Endothelial cell of umbilical vein (primary cell): ENCODE data around the gene SAMD5. TPM values are rescaled to one million over a fixed set of nuclear protein-coding genes. Genes with fewer than 3 reads are reported as not detected.

ENCODE experiments used
- BruUV-seq: library from RNA; stranded (reverse); fragments of 400-500 nt; replicated peaks from 2 replicates; lab custom pipeline; 2021; lab: Mats Ljungman, UMichigan
- CTCF ChIA-PET: fragments of 300-600, 350-600 bp; sonication (Branson Sonifier 250); formaldehyde crosslinking; loops from one replicate; lab custom pipeline; 2021; ENCODE audit warnings: antibody characterized with exemption, inconsistent platforms; lab: Charles Lee
- POLR2A ChIA-PET: fragments of 300-600, 350-600 bp; sonication (Branson Sonifier 250); formaldehyde crosslinking; loops from one replicate; lab custom pipeline; 2021; ENCODE audit warnings: antibody characterized with exemption, inconsistent platforms; lab: Charles Lee
- DNase-seq: peaks from one replicate; pipeline ENCODE4 v3.0.0-alpha.2; 2011; ENCODE audit warnings: low read depth, low spot score
- FAIRE-seq: peaks from 2 replicates; lab custom pipeline; 2011; peaks lifted over from hg19 to GRCh38; lab: Jason Lieb, UNC
- H2AFZ ChIP-seq: 2 replicates; pipeline ENCODE4 v1.6.0; 2012; ENCODE audit warnings: low read depth, low read length, control low read depth, inconsistent platforms
- H3K27ac ChIP-seq: 2 replicates; pipeline ENCODE4 v1.5.1; 2011; ENCODE audit warnings: low read depth, mild to moderate bottlenecking, control low read depth, low read length, moderate library complexity; ENCODE audit not compliant: insufficient read depth
- H3K27me3 ChIP-seq, 2 experiments: 2 replicates each; pipeline versions ENCODE4 v1.6.0 to v1.6.1; 2011; ENCODE audit warnings: low read length in 2 of 2, mixed read lengths in 1 of 2; ENCODE audit not compliant: control insufficient read depth in 2 of 2, insufficient read depth in 2 of 2
- H3K36me3 ChIP-seq, 2 experiments: 2 replicates in 1 of 2; 3 replicates in 1 of 2; pipeline ENCODE4 v1.5.1; 2011; ENCODE audit warnings: low read length in 2 of 2, mild to moderate bottlenecking in 1 of 2, moderate library complexity in 1 of 2; ENCODE audit not compliant: control insufficient read depth in 2 of 2, insufficient read depth in 2 of 2; ENCODE audit errors: extremely low read depth in 1 of 2
- H3K4me1 ChIP-seq: 3 replicates; pipeline ENCODE4 v1.5.1; 2011; ENCODE audit warnings: mild to moderate bottlenecking, low read length; ENCODE audit not compliant: control insufficient read depth, insufficient read depth; ENCODE audit errors: extremely low read depth
- H3K4me2 ChIP-seq: 2 replicates; pipeline ENCODE4 v1.6.1; 2011; ENCODE audit warnings: low read length, control low read depth, mixed read lengths; ENCODE audit not compliant: insufficient read depth
- H3K4me3 ChIP-seq, 3 experiments: fragments of 200-600 bp in 1 of 3; sonication (generic), shearing (Covaris generic) in 1 of 3; replicated peaks in 1 of 3; 2 replicates each; pipeline ENCODE4 v1.5.1; 2011 to 2016; ENCODE audit warnings: control low read depth in 3 of 3, low read length in 3 of 3, mild to moderate bottlenecking in 2 of 3, inconsistent platforms in 1 of 3, low read depth in 1 of 3, moderate library complexity in 1 of 3; ENCODE audit not compliant: insufficient read depth in 1 of 3
- H3K79me2 ChIP-seq: 2 replicates; pipeline ENCODE4 v1.6.0; 2012; ENCODE audit warnings: low read length, inconsistent platforms; ENCODE audit not compliant: control insufficient read depth, insufficient read depth
- H3K9ac ChIP-seq: replicated peaks from 2 replicates; pipeline ENCODE3; 2011; ENCODE audit warnings: low read length, control low read depth; ENCODE audit not compliant: insufficient read depth; ENCODE audit errors: extremely low read depth
- H3K9me1 ChIP-seq: replicated peaks from 3 replicates; pipeline ENCODE4 v1.6.0; 2011; ENCODE audit warnings: mild to moderate bottlenecking, low read length; ENCODE audit not compliant: control insufficient read depth, insufficient read depth; ENCODE audit errors: extremely low read depth
- H3K9me3 ChIP-seq: replicated peaks from 2 replicates; pipeline ENCODE4 v1.5.1; 2012; ENCODE audit warnings: low read length, inconsistent platforms; ENCODE audit not compliant: control insufficient read depth, insufficient read depth
- H4K20me1 ChIP-seq: replicated peaks from 2 replicates; pipeline ENCODE3; 2011; ENCODE audit warnings: mild to moderate bottlenecking, low read length; ENCODE audit not compliant: control insufficient read depth, insufficient read depth; ENCODE audit errors: extremely low read depth
- EZH2 ChIP-seq: IDR thresholded peaks from 2 replicates; pipeline ENCODE4 v1.6.1; 2012; ENCODE audit warnings: borderline replicate concordance, low read depth, mild to moderate bottlenecking, moderate library complexity, low read length, inconsistent platforms; ENCODE audit not compliant: severe bottlenecking
- FOS ChIP-seq: IDR thresholded peaks from 2 replicates; pipeline ENCODE4 v1.6.1; 2011; ENCODE audit warnings: mild to moderate bottlenecking, low read length, moderate library complexity, borderline replicate concordance; ENCODE audit not compliant: insufficient read depth
- GATA2 ChIP-seq: IDR thresholded peaks from 2 replicates; pipeline ENCODE4 v1.7.0; 2011; ENCODE audit warnings: low read depth, mild to moderate bottlenecking, moderate library complexity, mixed read lengths, low read length; ENCODE audit not compliant: insufficient read length, insufficient read depth
- JUN ChIP-seq: IDR thresholded peaks from 2 replicates; pipeline ENCODE4 v1.6.1; 2011; ENCODE audit warnings: borderline replicate concordance, low read depth; ENCODE audit not compliant: insufficient read length, insufficient read depth
- MYC ChIP-seq: IDR thresholded peaks from one replicate; pipeline ENCODE4 v1.6.1; 2011; ENCODE audit warnings: mild to moderate bottlenecking, low read depth, low read length
- POLR2A ChIP-seq: IDR thresholded peaks from 2 replicates; pipeline ENCODE4 v1.6.1; 2012; ENCODE audit warnings: low read depth, mild to moderate bottlenecking, control low read depth, low read length
- POLR2AphosphoS5 ChIP-seq: IDR thresholded peaks from 2 replicates; pipeline ENCODE4 v1.6.1; 2012; ENCODE audit warnings: low read depth, mild to moderate bottlenecking, control low read depth, low read length, moderate library complexity; ENCODE audit not compliant: insufficient read depth
- dilution Hi-C: fragments of 300-500 bp; cut with MboI; formaldehyde crosslinking; loops from one replicate; pipeline ENCODE4 v1.15.0; 2019; ENCODE audit warnings: low sequenced_read_pairs; ENCODE audit not compliant: extremely low pct_ligation_motif_present
- intact Hi-C: fragments of 100-400 bp; cut with micrococcal nuclease; formaldehyde crosslinking; loops from one replicate; pipeline ENCODE4 v1.10.0; 2022
- polyA plus RNA-seq, 4 experiments: library from polyadenylated mRNA; depleted of rRNA in 3 of 4; stranded (reverse) in 3 of 4; unstranded in 1 of 4; fragments of >200 nt; gene quantifications; 2 replicates each; pipeline versions ENCODE4 v1.2.1 to v1.2.3, GENCODE V29; 2011 to 2012; ENCODE audit warnings: missing spikeins in 1 of 4
- total RNA-seq: library from RNA; stranded (reverse); gene quantifications from 2 replicates; pipeline ENCODE4 v1.2.3, GENCODE V29; 2021
- TF ChIP-seq, protein P1 (sequence below): IDR thresholded peaks from 2 replicates; pipeline ENCODE4 v1.6.1; 2011; ENCODE audit not compliant: insufficient read depth, insufficient read length
- TF ChIP-seq, protein P2 (sequence below), 2 donors: IDR thresholded peaks; 1 replicate in 1 of 2; 2 replicates in 1 of 2; pipeline ENCODE4 v1.5.1; 2011; ENCODE audit warnings: low read length in 2 of 2, mild to moderate bottlenecking in 2 of 2, moderate library complexity in 2 of 2, control low read depth in 1 of 2, inconsistent platforms in 1 of 2, low read depth in 1 of 2; ENCODE audit not compliant: insufficient read depth in 1 of 2; ENCODE audit errors: extremely low read depth in 1 of 2

SAMD5 gene
- total and polyA plus RNA-seq, 2 donors (not counting 3 experiments of a cell fraction or from before 2014, with no cell fraction given) = 0.75 to 6.9 TPM

DNA sequence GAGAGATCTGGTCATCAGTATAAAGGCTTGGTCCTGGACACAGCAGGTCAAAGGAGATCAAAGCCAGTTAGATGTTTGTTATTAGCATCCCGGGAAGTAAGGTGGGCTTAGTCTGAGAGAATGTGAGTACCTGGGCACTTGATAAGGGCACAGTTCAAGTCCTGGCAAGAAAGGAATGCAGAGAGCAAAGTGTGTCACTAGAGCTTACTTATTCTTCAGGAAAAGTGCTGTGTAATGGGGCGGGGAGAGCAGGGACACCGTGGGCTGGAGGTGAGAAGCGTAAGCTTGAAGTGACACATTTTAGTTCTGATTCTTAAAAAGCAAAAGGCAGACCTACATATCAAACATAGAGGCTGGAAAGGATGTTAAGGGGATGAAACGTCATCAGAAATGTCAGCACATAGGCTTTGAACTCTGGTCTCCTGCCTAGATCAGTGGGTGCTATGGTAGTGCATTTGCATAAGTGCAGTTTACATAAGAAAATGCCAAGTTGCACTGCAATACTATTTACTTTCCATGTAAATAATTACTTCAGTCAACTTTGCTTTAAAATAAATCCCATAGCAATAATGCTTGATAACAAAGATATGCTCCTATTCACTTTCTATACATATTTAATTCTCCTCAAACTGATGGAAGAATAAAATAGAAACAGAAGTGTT lies 2.6 kb downstream of the SAMD5 start:
- Histone ChIP-seq H3K9me3 (no peaks in the 10 kb centered on the region), H3K36me3 (no peaks in the 10 kb centered on the region), H3K9me1 (no peaks in the 10 kb centered on the region), H3K4me3 (no peak overlapping the region), H3K27ac (no peak overlapping the region), H2AFZ (no peak overlapping the region), H4K20me1 (no peaks in the 10 kb centered on the region), H3K4me1 (peaks cover 26% of the 10 kb centered on the region), H3K27me3 (no peaks in the 10 kb centered on the region), H3K79me2 (no peaks in the 10 kb centered on the region), H3K4me2 (no peak overlapping the region), H3K9ac (no peak overlapping the region)
- DNase-seq (no peak), FAIRE-seq (no peak)
- ChIA-PET POLR2A (no interaction called here), CTCF (interaction anchor here (1.3 to 6.0 kb wide), 4 partner anchors 460 to 669 kb away, joined by 4 to 110 read pairs (median 12); no protein-coding TSS in a partner anchor)
- TF ChIP-seq POLR2AphosphoS5 = no peak
- TF ChIP-seq JUN = no peak
- TF ChIP-seq POLR2A = no peak
- dilution Hi-C loops = loop anchor here (25.0 kb wide), 1 partner anchor 651 kb away; no protein-coding TSS in a partner anchor
- BruUV-seq = no TSS peak
- intact Hi-C loops = no loop called here

DNA sequence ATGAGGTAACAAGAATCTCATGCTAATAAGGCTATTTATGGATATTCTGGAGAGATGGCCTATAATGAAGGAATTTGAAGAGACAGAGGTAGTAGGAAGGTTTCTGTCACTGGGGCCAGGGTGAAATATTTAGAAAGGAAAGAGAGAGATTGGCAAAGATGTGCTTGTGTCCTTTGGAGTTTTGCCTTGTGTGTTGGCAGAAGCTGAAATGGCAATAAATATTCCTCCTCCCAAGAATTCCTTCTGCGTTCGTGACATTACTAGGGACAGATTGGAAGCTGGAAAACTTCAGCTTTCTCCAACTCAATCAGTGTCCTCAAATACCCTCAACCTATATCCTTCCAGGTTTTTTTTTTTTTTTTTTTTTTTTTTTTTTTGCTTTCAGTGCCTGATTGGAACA lies 6.3 kb downstream of the SAMD5 start:
- DNase-seq = no peak
- H3K27me3 ChIP-seq = no peaks in the 10 kb centered on the region
- H2AFZ ChIP-seq = no peak overlapping the region
- BruUV-seq = no TSS peak
- no peak overlapping the region for H3K9ac ChIP-seq
- peaks cover 12% of the 10 kb centered on the region for H3K4me1 ChIP-seq
- H3K4me2 ChIP-seq = no peak overlapping the region
- no peaks in the 10 kb centered on the region for H3K9me3 ChIP-seq
- H3K9me1 ChIP-seq = no peaks in the 10 kb centered on the region
- FAIRE-seq = no peak
- no peak overlapping the region for H3K4me3 ChIP-seq
- no peak overlapping the region for H3K27ac ChIP-seq
- ChIA-PET CTCF (no interaction called here), POLR2A (interaction anchor here (0.7 kb wide), 1 partner anchor 620 kb away, joined by 5 read pairs; no protein-coding TSS in a partner anchor)
- no peaks in the 10 kb centered on the region for H4K20me1 ChIP-seq
- TF ChIP-seq, protein P1, sequence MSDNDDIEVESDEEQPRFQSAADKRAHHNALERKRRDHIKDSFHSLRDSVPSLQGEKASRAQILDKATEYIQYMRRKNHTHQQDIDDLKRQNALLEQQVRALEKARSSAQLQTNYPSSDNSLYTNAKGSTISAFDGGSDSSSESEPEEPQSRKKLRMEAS = no peak
- TF ChIP-seq FOS = no peak
- TF ChIP-seq POLR2AphosphoS5 = no peak
- TF ChIP-seq MYC = no peak
- TF ChIP-seq GATA2 = no peak
- no peak for TF ChIP-seq JUN
- no peak for TF ChIP-seq EZH2
- TF ChIP-seq POLR2A = no peak
- TF ChIP-seq, protein P2, sequence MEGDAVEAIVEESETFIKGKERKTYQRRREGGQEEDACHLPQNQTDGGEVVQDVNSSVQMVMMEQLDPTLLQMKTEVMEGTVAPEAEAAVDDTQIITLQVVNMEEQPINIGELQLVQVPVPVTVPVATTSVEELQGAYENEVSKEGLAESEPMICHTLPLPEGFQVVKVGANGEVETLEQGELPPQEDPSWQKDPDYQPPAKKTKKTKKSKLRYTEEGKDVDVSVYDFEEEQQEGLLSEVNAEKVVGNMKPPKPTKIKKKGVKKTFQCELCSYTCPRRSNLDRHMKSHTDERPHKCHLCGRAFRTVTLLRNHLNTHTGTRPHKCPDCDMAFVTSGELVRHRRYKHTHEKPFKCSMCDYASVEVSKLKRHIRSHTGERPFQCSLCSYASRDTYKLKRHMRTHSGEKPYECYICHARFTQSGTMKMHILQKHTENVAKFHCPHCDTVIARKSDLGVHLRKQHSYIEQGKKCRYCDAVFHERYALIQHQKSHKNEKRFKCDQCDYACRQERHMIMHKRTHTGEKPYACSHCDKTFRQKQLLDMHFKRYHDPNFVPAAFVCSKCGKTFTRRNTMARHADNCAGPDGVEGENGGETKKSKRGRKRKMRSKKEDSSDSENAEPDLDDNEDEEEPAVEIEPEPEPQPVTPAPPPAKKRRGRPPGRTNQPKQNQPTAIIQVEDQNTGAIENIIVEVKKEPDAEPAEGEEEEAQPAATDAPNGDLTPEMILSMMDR (IDR thresholded peaks at IDR 0.05; ENCODE audit: extremely low read depth in 1 of 2, insufficient read depth in 1 of 2, low read depth in 1 of 2, low read length in 2 of 2) = no peak
- no peaks in the 10 kb centered on the region for H3K79me2 ChIP-seq
- no peaks in the 10 kb centered on the region for H3K36me3 ChIP-seq
- intact Hi-C loops (no loop called here), dilution Hi-C loops (loop anchor here (25.0 kb wide), 1 partner anchor 647 kb away; no protein-coding TSS in a partner anchor)
